ENCODE measurements around the gene CRISP2. TPM values are rescaled to one million over a fixed set of nuclear protein-coding genes. Genes with fewer than 3 reads are reported as not detected.
"Not testable (repeated sequence)": the region's sequence is repeated elsewhere in the genome, so short reads cannot be mapped to it uniquely, and the experiment has no call there.

Gene CRISP2, protein sequence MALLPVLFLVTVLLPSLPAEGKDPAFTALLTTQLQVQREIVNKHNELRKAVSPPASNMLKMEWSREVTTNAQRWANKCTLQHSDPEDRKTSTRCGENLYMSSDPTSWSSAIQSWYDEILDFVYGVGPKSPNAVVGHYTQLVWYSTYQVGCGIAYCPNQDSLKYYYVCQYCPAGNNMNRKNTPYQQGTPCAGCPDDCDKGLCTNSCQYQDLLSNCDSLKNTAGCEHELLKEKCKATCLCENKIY
- not detected in 2 replicates for total RNA-seq

GRCh38 chr6:49713346-49713745 lies at the start of gene CRISP2:
Gene CRISP2, minus strand, starts transcription at chr6:49713543. Its CDS starts 4,347 bp downstream, at chr6:49709196.
- DNase-seq (ENCODE audit: low read depth in 2 of 2): no peak

DNA sequence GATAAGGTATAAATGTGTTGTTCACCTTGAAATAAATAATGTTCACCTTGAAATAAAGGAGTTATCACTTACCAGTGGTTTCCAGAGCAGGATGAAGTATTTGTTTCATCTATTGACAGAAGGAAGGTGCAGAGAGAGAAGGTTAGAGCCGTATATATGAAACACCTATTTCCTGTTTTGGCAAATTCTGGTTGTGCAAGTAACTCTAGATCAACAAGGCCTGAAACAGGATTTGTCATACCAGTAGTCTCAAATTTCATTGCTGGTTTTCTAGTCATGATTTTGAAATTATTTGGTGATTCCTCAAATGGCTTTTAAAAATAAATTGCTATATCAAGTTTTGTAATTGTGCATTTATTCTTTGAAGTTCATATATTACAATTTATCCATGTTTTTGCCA lies 30.9 kb upstream of the CRISP2 start, which contains the start of gene CRISP3:
CRISP3 (minus strand) TSS at position 130 of the 400 bp plus-strand sequence; CDS start at position 109, 21 bp downstream.
- DNase-seq (ENCODE audit: low read depth in 2 of 2): no peak

GRCh38 chr6:49743429-49743828 lies 30.1 kb upstream of the CRISP2 start:
- no peak for DNase-seq (ENCODE audit: low read depth in 2 of 2)

- DNase-seq (ENCODE audit: low read depth in 2 of 2): no peak
These were observed 26.1 kb upstream of the CRISP2 start for GRCh38 chr6:49739423-49739822.

DNA sequence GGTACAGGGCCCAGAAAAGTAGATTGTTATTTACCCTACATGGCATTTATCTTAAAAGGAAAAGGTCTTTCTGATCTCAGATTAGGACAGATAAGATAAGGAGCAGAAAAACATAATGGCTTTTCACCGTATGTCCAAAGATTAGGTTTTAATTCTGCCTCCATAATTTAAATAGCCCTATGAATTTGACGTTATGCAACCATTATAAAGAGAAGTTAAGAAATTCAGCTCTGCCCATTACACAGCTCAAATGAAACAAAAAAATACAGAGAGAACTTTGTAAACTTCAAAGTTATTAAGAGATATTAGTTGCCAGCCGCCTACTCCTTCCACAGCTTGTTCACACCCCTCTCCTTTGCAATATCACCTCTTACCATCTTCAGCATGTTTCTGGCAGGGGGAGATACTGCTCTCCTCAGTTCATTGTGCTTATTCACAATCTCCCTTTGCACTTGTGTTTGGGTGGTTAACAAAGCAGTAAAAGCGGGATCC lies 22.7 kb upstream of the CRISP2 start:
- no peak for DNase-seq (ENCODE audit: low read depth in 2 of 2)

DNA sequence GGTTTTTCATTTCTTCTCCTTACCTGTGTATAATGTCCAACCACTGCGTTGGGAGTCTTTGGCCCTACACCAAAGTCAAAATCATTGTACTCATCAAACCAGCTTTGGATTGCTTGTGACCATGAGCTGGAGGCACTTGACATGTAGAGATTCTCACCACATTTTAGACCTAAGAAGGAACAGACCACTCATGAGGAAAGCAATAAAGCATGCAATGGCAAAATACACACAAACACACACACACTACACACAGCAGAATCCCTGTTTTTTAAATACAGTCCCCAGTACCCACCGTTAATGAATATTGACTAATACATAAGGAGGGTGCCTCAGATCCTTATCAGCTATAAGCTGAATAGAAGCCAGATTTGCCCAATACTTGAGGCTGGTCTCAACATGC lies 20.3 kb upstream of the CRISP2 start:
- no peak for DNase-seq (ENCODE audit: low read depth in 2 of 2)

GRCh38 chr6:49732781-49733180 lies 19.4 kb upstream of the CRISP2 start:
- DNase-seq (ENCODE audit: low read depth in 2 of 2): no peak

DNA sequence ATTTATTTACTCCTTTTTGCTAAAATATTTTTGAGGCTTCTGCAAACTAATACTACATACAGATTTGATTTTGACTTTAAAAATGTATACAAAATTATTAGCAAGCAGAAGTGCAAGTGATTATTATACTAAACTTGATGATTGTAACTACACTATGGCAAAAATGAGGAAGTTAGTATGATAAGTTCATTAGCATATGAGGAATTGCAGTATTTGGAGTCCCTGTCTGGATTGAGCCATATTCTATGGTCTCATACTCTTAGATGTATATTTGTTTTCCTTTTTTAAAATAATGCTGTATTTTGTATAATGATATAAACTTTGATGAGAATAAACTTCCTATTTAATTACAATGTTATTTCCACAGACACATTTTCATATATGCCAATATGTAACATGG lies 16.9 kb upstream of the CRISP2 start:
- no peak for DNase-seq (ENCODE audit: low read depth in 2 of 2)

DNA sequence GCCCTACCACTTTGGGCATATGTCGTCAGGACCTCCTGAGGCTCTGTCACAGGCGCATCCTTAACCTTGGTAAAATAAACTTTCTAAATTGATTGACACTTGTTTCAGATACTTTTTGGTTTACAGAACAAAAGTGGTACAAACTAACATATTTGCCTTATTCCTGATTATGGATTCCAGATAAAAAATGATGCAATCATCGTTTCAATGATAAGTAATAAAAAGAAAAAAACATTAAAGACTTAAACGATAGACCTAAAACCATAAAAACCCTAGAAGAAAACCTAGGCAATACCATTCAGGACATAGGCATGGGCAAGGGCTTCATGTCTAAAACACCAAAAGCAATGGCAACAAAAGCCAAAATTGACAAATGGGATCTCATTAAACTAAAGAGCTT lies 10.6 kb upstream of the CRISP2 start:
- not testable (repeated sequence) for DNase-seq (ENCODE audit: low read depth in 2 of 2)

- no peak for DNase-seq (ENCODE audit: low read depth in 2 of 2)
These were observed 8.0 kb upstream of the CRISP2 start for GRCh38 chr6:49721297-49721696.

DNA sequence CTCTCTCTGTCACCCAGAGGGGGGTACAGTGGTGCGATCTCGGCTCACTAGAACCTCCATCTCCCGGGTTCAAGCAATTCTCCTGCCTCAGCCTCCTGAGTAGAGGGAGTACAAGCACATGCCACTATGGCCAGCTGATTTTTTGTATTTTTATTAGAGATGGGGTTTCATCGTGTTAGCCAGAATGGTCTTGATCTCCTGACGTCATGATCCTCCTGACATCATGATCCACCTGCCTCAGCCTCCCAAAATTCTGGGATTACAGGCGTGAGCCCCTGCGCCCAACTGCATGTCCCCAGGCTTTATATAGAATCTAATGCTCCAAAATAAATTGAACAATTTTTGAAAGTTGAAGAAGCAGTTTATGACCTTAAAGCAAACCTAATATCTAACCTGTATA lies 7.0 kb upstream of the CRISP2 start:
- no peak for DNase-seq (ENCODE audit: low read depth in 2 of 2)

- DNase-seq (ENCODE audit: low read depth in 2 of 2): no peak
These were observed 14.9 kb downstream of the CRISP2 start for GRCh38 chr6:49698478-49698877.

GRCh38 chr6:49693512-49693911 lies 19.8 kb downstream of the CRISP2 start:
- no peak for DNase-seq (ENCODE audit: low read depth in 2 of 2)

DNA sequence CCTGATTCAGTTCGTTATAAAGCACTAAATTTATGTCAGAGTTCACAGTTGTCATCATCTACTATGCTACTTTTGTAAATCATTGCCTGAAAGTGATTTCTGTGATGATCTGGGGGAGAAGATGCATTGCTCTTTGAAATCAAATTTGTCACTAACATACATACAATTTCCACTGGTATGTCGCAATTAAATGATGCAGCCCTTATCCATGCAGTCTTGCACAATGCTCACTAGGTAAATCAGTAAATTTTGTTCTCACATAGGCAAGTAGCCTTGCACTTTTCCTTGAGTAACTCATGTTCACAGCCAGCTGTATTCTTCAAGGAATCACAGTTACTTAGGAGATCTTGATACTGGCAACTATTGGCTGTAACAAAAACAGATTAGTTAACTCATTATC lies 20.8 kb downstream of the CRISP2 start:
- no peak for DNase-seq (ENCODE audit: low read depth in 2 of 2)

- DNase-seq (ENCODE audit: low read depth in 2 of 2): peak in 1 of 2 donors; percentile 52
These were observed 36.6 kb downstream of the CRISP2 start for GRCh38 chr6:49676671-49677281.

DNA sequence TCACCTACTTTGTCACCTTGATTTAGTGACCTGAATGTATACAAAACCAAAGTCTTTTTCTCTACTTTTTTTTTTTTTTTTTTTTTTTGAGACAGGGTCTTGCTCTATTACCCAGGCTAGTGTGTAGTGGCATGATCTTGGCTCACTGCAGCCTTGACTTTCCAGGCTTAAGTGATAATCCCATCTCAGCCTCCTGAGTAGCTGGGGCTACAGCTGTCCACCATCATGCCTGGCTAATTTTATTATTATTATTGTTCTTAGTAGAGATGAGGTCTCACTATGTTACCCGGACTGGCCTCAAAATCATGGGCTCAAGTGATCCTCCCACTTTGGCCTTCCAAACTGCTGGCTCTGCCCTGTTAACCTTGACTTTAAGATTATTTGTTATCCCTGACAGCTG lies 37.5 kb downstream of the CRISP2 start:
- no peak for DNase-seq (ENCODE audit: low read depth in 2 of 2)

DNA sequence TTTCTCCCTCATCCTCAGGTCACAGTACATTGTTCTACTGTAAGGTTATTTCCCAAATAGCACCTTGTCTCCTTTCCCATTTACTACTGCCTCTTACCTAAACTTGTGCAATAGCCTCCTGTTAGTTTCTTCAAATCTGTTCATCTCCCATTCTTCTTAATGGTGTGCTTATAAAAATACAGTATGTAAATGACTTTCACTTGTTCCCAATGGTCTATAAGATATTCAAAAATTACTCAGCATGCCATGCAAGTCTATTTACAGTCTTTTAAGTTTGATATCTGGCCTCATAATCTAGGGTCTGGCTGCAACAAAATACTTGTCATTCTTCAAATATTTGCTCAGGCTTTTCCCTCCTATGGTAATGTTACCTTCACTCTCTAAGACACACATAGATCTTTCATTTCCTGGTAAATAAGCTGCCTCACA lies 45.2 kb downstream of the CRISP2 start:
- DNase-seq (ENCODE audit: low read depth in 2 of 2): no peak

DNA sequence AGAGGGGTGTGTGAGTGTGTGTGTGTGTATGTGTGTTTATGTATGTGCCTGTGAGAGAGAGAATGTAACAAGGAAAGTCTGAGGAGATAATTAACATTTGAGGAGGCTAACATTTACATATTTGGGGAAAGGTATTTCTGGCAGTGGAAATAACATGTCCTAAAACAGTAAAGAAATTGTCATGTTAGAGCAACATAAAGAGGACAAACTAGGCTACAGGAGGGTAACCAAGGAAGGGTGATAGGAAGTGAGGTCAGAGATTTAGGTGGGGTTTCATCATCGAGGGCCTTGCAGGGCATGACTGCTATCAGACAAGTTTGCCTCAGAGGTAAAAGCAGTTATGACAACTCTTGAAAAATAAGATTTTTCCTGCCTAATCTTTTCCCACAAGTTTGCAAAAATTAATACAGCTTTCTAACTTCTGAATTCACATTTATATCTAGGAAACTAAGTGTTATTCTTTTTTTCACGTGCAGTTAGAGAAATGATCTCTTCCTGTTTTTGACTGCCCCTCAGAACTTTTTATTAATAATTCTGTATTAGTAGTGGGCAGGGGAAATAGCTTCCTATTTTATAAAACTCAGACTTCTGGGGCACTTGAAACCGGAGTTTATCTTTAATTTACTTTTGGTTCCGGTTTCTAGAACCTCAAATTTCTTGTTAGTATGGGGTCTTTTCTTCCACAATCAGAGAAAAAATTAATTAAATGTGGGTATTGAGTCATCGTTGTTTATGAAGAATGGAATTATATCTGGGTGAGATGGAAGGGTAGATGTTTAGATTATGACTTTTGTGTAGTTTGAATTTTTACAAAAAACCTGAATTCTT lies 46.2 kb downstream of the CRISP2 start:
- no peak for DNase-seq (ENCODE audit: low read depth in 2 of 2)

- no peak for DNase-seq (ENCODE audit: low read depth in 2 of 2)
These were observed 46.9 kb downstream of the CRISP2 start for GRCh38 chr6:49666480-49666879.

DNA sequence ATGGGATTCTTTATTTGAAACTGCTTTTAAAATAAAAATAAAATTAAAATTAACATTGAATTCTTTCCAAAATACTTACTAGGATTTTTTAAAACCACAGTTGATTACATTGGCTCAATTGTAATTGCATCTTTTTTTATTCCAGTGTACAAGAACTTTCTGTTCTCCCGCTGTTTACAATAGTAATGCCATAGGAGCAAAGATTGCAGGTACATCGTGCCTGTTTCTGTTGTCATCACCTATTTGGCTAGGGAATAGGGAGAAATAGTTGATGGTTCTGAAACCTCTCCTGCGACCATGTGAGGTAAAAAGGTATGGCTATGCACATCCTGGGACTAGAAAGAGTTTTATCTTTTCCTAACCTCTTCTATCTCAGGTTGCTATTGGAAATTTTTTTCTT lies 48.5 kb downstream of the CRISP2 start:
- DNase-seq (ENCODE audit: low read depth in 2 of 2): no peak

DNA sequence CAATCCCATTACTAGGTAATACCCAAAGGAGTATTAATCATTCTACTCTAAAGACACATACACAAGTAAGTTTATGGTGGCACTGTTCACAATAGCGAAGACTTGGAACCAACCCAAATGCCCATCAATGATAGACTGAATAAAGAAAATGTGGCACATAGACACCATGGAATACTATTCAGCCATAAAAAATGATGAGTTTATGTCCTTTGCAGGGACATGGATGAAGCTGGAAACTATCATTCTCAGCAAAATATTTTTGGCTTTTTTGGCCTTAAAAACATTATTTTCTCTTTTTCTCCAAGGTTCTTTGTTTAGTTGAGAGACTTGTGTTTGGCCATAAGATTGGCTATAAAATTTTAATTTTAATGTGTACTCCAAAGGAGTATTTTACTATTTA lies 49.3 kb downstream of the CRISP2 start:
- DNase-seq (ENCODE audit: low read depth in 2 of 2): not testable (repeated sequence)

DNA sequence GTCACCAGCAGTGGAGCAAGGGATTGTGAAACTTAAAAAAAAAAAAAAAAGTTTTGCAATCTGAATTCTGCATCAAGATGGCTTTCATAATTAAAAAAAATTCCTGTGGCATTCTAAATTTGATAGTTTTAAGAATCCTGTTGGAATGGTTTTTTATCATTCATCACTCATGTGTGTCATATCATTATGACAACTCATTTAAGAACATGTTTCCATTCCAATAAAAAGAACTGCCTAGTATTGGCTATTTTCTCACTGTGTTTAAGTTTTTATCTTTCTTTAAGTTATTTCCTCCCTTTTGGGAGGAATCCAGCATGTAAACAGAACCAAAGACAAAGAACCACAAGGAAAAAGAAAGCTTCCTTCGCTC lies 50.5 kb downstream of the CRISP2 start:
- no peak for DNase-seq (ENCODE audit: low read depth in 2 of 2)
